ENCODE results near the gene CCM2.

The CCM2 gene

GRCh38 chr7:45000093-45001032, at the start of gene CCM2:
Gene CCM2, plus strand, starts transcription at chr7:45000201. Its CDS starts 133 bp downstream, at chr7:45000334.
- peak in 1 of 2 experiments; percentile 55 for DNase-seq

GRCh38 chr7:44953156-44953555, 46.8 kb upstream of the CCM2 start:
- no peak for DNase-seq

GRCh38 chr7:44955733-44956132, 44.3 kb upstream of the CCM2 start:
- no peak for DNase-seq

DNA sequence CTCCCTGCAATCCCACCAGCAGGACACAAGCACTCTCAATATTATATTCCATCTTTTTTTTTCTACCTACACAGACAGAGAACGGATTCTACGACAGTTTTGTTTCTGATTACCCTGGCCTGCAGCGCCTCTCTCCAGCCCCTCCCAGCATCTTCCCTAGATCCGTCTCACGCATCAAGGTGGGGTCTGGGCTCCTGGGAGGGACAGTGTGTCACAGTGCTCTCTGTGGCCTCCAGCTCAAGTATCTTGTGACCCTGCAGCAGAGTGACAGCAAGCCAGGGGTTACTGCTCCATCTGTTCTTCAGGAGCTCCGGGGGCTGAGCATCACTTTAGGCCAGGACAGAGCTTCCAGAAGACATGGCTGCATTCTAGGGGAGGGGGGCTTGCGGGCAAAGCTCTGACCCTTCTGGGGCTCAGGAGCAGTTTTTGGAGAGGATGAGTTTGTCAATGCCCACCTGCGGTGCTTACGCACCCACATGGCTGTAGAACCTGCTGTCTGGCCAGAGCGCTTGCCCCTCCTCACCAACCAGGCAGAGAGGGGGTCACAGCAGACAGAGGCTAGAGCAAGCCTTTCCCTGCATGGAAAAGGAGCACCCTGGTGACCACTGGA, 43.7 kb upstream of the CCM2 start:
- no peak for DNase-seq

GRCh38 chr7:44958645-44959344, 41.2 kb upstream of the CCM2 start:
- DNase-seq = no peak

DNA sequence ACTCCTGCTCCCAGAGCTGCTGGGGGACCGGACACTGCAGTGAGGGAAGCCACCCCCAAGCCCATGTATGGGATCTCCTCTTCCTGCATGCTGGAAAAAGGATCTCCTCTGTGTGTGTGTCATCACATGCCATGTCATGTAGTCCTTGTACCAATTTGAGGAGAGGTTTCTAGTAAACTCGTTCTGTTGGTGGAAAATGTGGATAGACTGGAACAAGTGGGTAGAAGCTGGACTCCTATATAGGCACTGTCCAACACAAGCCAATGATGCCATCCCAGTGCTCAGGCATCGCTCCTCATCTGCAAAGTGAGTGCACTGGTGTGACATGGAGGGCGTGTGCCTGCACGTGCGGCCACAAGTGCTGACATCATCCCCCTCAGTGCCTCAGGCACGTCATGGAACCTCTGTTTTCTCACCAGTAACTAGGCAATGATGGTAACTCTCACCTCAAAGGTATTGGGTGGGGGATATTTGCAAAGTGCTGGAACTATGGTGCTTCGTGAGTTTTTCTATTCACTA, 40.5 kb upstream of the CCM2 start:
- DNase-seq = no peak

GRCh38 chr7:44960011-44960580, 39.9 kb upstream of the CCM2 start:
- DNase-seq = no peak

GRCh38 chr7:44961844-44962482, 38.0 kb upstream of the CCM2 start:
- no peak for DNase-seq

DNA sequence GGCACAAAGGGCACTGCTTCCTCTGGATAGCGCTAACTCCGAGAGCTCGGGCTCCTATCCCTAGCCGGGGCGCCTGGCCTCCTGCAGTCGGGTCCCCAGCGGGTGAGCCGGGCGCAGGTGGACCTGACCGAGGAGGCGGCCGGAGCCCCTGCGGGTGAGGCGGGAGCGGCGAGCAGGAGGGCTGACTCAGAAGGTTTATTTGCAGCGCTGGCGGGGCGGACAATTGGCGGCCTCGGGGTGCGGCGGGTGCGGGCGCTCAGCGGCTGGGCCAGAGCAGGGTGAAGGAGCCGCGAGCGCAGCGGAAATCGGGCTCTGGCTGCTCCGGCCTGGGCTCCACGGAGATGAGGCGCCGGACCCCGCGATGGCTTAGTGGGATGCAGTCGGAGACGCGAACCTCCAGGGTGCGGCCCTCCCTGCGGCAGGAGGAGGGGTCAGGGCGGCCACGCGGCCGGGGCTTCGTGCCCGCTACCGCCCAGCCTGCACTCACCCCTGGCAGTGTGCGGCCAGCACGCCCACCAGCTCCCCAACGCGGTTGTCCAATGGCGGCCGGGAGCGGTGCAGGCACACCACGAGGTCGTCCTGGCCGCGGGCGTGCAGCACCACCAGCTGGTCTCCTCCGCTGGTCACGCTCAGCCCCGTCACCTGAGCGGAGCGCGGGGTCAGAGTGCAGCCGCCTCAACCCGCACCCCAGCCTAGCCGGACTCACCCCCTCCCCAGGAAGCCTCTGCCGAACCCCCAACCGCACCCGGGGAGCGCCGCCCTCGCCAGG, 37.3 kb upstream of the CCM2 start:
- DNase-seq = no peak

- no peak for DNase-seq
Observed at GRCh38 chr7:44963364-44964290, 36.4 kb upstream of the CCM2 start.

GRCh38 chr7:44964384-44964830, 35.6 kb upstream of the CCM2 start:
- DNase-seq = peak in 1 of 2 experiments; percentile 16

GRCh38 chr7:44964831-44965440, 35.1 kb upstream of the CCM2 start:
- no peak for DNase-seq

DNA sequence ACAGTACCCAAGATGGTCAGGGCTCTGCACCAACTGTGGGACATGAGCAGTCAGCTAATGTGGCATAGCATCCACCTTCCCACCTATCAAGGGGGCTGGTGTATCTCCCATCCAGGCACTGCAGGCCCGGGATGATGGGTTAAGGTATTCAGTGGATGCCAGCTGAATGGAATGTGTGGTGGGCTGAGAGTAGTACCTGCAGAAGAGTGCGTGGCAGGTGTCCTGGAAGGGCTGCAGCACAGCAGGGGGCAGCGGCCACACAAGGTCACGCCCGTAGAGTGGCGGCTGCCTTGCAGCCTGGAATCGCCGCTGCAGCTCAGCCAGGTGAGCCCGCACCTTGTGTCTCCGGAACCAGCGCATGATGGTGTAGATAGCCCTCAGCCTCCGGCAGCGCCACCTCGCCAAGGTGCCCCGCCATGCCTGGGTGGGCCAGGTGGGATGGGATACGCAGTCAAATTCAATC, 34.5 kb upstream of the CCM2 start:
- no peak for DNase-seq

DNA sequence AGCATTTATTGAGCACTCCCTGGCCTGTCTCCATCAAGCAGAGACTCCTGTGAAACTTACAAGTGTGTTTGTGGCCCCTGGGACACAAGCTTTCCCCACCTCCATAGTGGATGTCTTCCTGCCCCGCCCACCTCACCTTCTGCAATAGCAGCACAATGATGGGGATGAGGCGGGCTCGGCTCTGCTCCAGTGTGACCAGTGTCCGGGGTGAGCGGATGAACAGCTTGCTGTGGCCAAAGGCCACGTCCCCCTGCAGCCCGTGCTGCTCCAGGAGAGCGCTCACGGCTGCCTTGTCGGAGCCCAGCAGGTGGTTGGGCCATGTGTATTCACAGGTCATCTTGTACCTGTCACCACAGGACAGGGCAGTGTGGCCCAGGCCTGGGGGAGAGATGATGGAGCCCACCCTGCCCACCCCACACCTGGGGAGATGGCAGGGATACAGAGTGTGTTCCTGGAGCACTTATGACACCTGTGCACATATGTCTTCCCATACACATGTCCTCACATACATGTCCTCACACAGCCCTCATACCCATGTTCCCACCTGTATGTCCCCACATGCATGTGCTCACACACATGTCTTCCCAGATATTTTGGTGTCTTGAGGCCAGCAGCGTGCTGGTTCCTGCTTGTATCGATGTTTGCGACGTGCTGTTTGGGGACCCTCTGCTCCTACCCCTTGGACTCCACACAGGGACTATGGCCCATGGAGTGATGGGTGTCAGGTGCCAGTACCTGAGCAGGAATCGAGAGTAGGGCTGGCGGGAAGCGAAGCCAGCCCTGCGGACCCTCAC, 33.9 kb upstream of the CCM2 start:
- no peak for DNase-seq

- no peak for DNase-seq
Observed at GRCh38 chr7:44966731-44967538, 33.1 kb upstream of the CCM2 start.

DNA sequence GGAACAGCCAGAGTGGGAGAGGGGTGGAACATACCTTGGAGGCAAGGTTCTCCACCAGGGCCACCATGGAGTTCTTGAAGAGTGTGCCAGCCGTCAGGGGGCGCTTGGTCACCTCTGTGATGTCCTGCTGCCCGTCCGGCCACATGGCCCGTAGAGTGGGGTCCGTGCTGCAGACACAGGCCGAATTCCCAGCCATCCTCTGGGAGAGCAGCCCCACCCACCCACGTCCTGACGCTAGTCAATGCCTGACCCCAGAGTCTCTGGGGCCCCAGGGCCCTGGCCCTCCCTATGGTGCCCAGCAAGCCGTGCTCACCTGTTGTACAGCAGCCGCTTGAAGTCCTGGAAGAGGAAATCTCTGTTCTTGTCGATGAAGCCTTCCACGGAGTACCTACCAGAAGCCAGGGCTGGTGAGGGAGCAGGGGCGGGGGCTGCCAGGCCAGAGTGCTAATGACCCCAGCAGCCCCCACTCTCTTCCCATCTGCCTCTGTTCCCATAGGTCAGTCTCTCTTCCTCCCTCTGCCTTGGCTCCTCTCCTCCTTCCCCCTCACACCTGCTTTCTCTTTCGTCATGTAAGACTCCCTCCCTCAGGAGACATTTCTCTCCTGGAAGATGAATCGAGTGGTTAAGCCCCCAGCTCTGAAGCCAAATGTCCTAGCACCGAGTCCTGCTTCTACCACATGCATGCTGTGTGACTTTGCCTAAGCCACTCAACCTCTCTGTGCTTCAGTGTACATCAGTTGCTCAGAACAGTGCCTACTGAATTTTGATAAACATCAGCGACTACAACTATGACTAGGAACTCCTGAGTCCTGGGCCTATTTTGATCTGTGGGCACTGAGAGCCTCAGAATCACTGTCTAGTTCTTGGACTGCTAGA, 32.2 kb upstream of the CCM2 start:
- DNase-seq = peak in 1 of 2 experiments; percentile 24

All from NCI-H526 (cell line).